Astrocyte of the spinal cord (primary cell): Measurements from ENCODE around the gene MYBBP1A.
A peak's percentile ranks its signal among the peaks of the same experiment; 100 is the strongest.

Experiments used
- DNase-seq: peaks from one replicate; pipeline ENCODE4 v3.0.0; 2011; ENCODE audit warnings: low read depth, low spot score
- H3K4me3 ChIP-seq: 2 replicates; pipeline ENCODE4 v1.5.1; 2011; ENCODE audit warnings: low read depth, mild to moderate bottlenecking, low read length, moderate library complexity
- CTCF ChIP-seq: IDR thresholded peaks from 2 replicates; pipeline ENCODE4 v1.5.1; 2012; ENCODE audit warnings: low read depth, mild to moderate bottlenecking, low read length, inconsistent platforms
- in situ Hi-C: cut with HindIII; loops from 2 replicates; pipeline ENCODE4 v1.10.0; 2017; ENCODE audit warnings: low sequenced_read_pairs

MYBBP1A gene

GRCh38 chr17:4511199-4511932 is 43.8 kb downstream of the MYBBP1A start:
- no peak for TF ChIP-seq CTCF
- no peak overlapping the region for H3K4me3 ChIP-seq
- in situ Hi-C loops, result no loop called here
- no peak for DNase-seq

- in situ Hi-C loops, result no loop called here
- no peak for DNase-seq
- no peak overlapping the region for H3K4me3 ChIP-seq
Measured at GRCh38 chr17:4510618-4510941, 44.6 kb downstream of the MYBBP1A start.

GRCh38 chr17:4509923-4510617 is 45.1 kb downstream of the MYBBP1A start:
- DNase-seq, result peak; percentile 23
- no peak for TF ChIP-seq CTCF
- no peak overlapping the region for H3K4me3 ChIP-seq
- in situ Hi-C loops, result no loop called here

More at GRCh38 chr17:4510618-4510941, 44.6 kb downstream of the MYBBP1A start:
- no peak for TF ChIP-seq CTCF

GRCh38 chr17:4509401-4509800 is 45.8 kb downstream of the MYBBP1A start:
- H3K4me3 ChIP-seq, result no peak overlapping the region
- TF ChIP-seq CTCF, result peak; percentile 2
- peak; percentile 15 for DNase-seq
- in situ Hi-C loops, result no loop called here

GRCh38 chr17:4508207-4508606 is 47.0 kb downstream of the MYBBP1A start:
- DNase-seq, result no peak
- in situ Hi-C loops, result no loop called here
- TF ChIP-seq CTCF, result no peak
- no peak overlapping the region for H3K4me3 ChIP-seq

- H3K4me3 ChIP-seq, result no peak overlapping the region
- no peak for DNase-seq
- in situ Hi-C loops, result no loop called here
- no peak for TF ChIP-seq CTCF
Measured at GRCh38 chr17:4507361-4508111, 47.6 kb downstream of the MYBBP1A start.
